ENCODE results near the gene INO80B.

DNA sequence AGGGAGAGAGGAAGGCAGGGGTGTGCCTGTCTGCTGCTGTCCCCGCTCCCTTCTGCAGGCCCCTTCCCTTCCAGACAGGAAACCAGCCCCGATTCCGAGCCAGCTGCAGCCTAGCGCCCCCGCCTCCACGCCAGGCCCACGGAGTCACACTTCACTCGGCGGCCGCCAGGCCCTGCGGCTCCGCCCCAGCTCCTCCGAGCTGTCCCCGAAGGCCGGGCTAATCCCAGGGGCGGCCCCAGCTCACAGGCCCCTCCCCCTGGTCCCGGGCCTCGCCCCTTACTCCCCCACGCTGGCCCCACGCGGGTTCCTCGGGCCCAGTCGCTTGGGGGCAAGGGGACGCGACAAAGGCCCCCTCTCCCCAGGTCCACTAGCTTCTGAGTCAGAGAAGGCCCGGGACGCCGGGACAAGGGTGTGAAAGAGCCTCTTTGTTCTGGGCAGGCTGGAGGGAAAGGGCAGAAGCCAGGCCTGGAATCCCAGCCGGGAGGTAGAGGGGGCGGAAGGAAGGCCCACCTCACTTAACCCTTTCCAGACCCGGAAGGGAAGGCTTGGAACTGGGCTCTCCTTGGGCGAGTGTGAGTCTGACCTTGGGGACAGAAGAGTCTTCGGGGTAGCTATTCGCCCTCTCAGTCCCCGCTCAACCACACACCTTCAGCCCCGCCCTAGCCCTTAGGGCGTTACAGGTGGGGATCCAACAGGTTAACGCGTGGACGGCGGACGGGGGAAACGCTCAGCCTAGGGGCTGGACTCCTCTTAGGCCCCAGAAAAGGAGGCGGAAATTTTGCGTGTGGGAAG lies 14.3 kb upstream of the INO80B start:
- TF ChIP-seq, protein P1, sequence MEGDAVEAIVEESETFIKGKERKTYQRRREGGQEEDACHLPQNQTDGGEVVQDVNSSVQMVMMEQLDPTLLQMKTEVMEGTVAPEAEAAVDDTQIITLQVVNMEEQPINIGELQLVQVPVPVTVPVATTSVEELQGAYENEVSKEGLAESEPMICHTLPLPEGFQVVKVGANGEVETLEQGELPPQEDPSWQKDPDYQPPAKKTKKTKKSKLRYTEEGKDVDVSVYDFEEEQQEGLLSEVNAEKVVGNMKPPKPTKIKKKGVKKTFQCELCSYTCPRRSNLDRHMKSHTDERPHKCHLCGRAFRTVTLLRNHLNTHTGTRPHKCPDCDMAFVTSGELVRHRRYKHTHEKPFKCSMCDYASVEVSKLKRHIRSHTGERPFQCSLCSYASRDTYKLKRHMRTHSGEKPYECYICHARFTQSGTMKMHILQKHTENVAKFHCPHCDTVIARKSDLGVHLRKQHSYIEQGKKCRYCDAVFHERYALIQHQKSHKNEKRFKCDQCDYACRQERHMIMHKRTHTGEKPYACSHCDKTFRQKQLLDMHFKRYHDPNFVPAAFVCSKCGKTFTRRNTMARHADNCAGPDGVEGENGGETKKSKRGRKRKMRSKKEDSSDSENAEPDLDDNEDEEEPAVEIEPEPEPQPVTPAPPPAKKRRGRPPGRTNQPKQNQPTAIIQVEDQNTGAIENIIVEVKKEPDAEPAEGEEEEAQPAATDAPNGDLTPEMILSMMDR (IDR thresholded peaks at IDR 0.05 in 8 of 11, conservative IDR thresholded peaks at IDR 0.05 in 3 of 11) = peak in 10 of 11 experiments; percentile 24 to 64 (median 54)
- peak; percentile 63 to 83 (median 81) for TF ChIP-seq POLR2AphosphoS5 (IDR thresholded peaks at IDR 0.05)
- TF ChIP-seq POLR2A (IDR thresholded peaks at IDR 0.05) = no peak
